Tibial nerve (tissue), 4 donors: ENCODE measurements around the gene SLC35F1.

Experiments used
- EP300 ChIP-seq, 2 donors: sonication (generic); formaldehyde crosslinking; IDR thresholded peaks; one replicate each; pipeline ENCODE4 v1.6.1; 2017; ENCODE audit warnings: antibody characterized with exemption in 2 of 2, mild to moderate bottlenecking in 1 of 2
- TF ChIP-seq, protein P1 (sequence below), 5 experiments: fragments of 200-600 bp in 3 of 5; fragments of 450-650 bp in 2 of 5; sonication (generic) in 3 of 5; IDR thresholded peaks; one replicate each; pipeline ENCODE4 v1.5.1; 2016 to 2019; ENCODE audit warnings: antibody characterized with exemption in 5 of 5, mild to moderate bottlenecking in 3 of 5, moderate library complexity in 2 of 5

DNA sequence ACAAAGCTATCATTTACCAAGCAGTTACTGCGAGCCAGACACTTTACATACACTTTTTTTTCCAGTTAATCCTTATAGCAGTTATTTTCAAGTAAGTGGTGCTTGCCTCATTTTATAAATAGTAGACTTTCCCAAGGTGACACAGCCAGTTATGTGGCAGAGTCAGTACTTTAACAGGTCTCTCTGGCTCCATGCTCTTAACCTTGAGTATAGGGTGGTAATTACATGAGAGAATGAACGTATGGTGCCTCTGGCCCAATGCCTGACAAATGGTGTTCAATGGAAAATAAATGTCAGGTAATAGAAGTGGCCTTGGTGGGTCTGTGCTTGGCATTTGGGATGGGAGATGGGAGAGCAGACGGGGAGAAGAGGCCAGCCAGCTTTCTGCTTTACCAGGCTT is 316.3 kb downstream of the SLC35F1 start:
- TF ChIP-seq EP300 (IDR thresholded peaks at IDR 0.05), result no peak
- TF ChIP-seq, protein P1, sequence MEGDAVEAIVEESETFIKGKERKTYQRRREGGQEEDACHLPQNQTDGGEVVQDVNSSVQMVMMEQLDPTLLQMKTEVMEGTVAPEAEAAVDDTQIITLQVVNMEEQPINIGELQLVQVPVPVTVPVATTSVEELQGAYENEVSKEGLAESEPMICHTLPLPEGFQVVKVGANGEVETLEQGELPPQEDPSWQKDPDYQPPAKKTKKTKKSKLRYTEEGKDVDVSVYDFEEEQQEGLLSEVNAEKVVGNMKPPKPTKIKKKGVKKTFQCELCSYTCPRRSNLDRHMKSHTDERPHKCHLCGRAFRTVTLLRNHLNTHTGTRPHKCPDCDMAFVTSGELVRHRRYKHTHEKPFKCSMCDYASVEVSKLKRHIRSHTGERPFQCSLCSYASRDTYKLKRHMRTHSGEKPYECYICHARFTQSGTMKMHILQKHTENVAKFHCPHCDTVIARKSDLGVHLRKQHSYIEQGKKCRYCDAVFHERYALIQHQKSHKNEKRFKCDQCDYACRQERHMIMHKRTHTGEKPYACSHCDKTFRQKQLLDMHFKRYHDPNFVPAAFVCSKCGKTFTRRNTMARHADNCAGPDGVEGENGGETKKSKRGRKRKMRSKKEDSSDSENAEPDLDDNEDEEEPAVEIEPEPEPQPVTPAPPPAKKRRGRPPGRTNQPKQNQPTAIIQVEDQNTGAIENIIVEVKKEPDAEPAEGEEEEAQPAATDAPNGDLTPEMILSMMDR (IDR thresholded peaks at IDR 0.05), result no peak
